Right lung (tissue), 10 donors: Measurements from ENCODE around the gene BCAR1. TPM values are rescaled to one million over a fixed set of nuclear protein-coding genes. Genes with fewer than 3 reads are reported as not detected.
"Not testable (repeated sequence)": the region's sequence is repeated elsewhere in the genome, so short reads cannot be mapped to it uniquely, and the experiment has no call there.

Experiments used
- DNase-seq, 2 donors: peaks; one replicate each; pipeline ENCODE4 v3.0.0-alpha.2; 2013
- long read RNA-seq, 8 donors: transcript quantifications; one replicate each; lab custom pipeline, GENCODE V29; 2026
- polyA plus RNA-seq, 5 donors: library from polyadenylated mRNA; unstranded; fragments of 120-200 nt; gene quantifications; one replicate each; pipeline versions ENCODE4 v1.2.1 to v1.2.3, GENCODE V29; 2013; ENCODE audit warnings: inconsistent platforms in 1 of 5, low replicate concordance in 1 of 5; ENCODE audit not compliant: insufficient read length in 5 of 5, insufficient read depth in 1 of 5

The BCAR1 gene, protein sequence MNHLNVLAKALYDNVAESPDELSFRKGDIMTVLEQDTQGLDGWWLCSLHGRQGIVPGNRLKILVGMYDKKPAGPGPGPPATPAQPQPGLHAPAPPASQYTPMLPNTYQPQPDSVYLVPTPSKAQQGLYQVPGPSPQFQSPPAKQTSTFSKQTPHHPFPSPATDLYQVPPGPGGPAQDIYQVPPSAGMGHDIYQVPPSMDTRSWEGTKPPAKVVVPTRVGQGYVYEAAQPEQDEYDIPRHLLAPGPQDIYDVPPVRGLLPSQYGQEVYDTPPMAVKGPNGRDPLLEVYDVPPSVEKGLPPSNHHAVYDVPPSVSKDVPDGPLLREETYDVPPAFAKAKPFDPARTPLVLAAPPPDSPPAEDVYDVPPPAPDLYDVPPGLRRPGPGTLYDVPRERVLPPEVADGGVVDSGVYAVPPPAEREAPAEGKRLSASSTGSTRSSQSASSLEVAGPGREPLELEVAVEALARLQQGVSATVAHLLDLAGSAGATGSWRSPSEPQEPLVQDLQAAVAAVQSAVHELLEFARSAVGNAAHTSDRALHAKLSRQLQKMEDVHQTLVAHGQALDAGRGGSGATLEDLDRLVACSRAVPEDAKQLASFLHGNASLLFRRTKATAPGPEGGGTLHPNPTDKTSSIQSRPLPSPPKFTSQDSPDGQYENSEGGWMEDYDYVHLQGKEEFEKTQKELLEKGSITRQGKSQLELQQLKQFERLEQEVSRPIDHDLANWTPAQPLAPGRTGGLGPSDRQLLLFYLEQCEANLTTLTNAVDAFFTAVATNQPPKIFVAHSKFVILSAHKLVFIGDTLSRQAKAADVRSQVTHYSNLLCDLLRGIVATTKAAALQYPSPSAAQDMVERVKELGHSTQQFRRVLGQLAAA
- 10 to 100 TPM; 32.6 to 76.2 (median 54.7) TPM for polyA plus RNA-seq
- long read RNA-seq, donor 1, transcript BCAR1-212 (3 exons, 2,692 nt), result major isoform, 9 of 77 reads
- long read RNA-seq, donor 1, partial matches to known transcripts, result 58 of 77 reads
- long read RNA-seq, donor 1, other reads (novel, unspliced or antisense), result 0 of 77 reads
- long read RNA-seq, donor 2, partial matches to known transcripts, result 0 of 4 reads
- long read RNA-seq, donor 2, other reads (novel, unspliced or antisense), result 0 of 4 reads
- long read RNA-seq, donor 3, transcript BCAR1-212 (3 exons, 2,692 nt), result major isoform, 7 of 39 reads
- long read RNA-seq, donor 3, partial matches to known transcripts, result 27 of 39 reads
- long read RNA-seq, donor 3, other reads (novel, unspliced or antisense), result 0 of 39 reads
- long read RNA-seq, donor 4, transcript BCAR1-212 (3 exons, 2,692 nt), result major isoform, 10 of 27 reads
- long read RNA-seq, donor 4, partial matches to known transcripts, result 15 of 27 reads
- long read RNA-seq, donor 4, other reads (novel, unspliced or antisense), result 0 of 27 reads
- long read RNA-seq, donor 5, transcript BCAR1-207 (7 exons, 3,192 nt), result major isoform, 5 of 32 reads
- long read RNA-seq, donor 5, partial matches to known transcripts, result 21 of 32 reads
- long read RNA-seq, donor 5, other reads (novel, unspliced or antisense), result 0 of 32 reads
- long read RNA-seq, donor 6, transcript BCAR1-212 (3 exons, 2,692 nt), result major isoform, 10 of 46 reads
- long read RNA-seq, donor 6, transcript BCAR1-201 (7 exons, 3,221 nt), result minor isoform, 5 of 46 reads
- long read RNA-seq, donor 6, partial matches to known transcripts, result 23 of 46 reads
- long read RNA-seq, donor 6, other reads (novel, unspliced or antisense), result 0 of 46 reads
- long read RNA-seq, donor 7, transcript BCAR1-201 (7 exons, 3,221 nt), result minor isoform, 5 of 52 reads
- long read RNA-seq, donor 7, transcript BCAR1-207 (7 exons, 3,192 nt), result major isoform, 8 of 52 reads
- long read RNA-seq, donor 7, transcript BCAR1-212 (3 exons, 2,692 nt), result minor isoform, 6 of 52 reads
- long read RNA-seq, donor 7, partial matches to known transcripts, result 30 of 52 reads
- long read RNA-seq, donor 7, other reads (novel, unspliced or antisense), result 0 of 52 reads
- long read RNA-seq, donor 8, transcript BCAR1-212 (3 exons, 2,692 nt), result major isoform, 6 of 17 reads
- long read RNA-seq, donor 8, partial matches to known transcripts, result 6 of 17 reads
- long read RNA-seq, donor 8, other reads (novel, unspliced or antisense), result 0 of 17 reads

GRCh38 chr16:75251280-75252048 lies at the start of gene BCAR1:
Gene BCAR1 (minus strand): TSS chr16:75251624. CDS start chr16:75251482, 142 bp downstream.
- peak; percentile 85 to 86 for DNase-seq

DNA sequence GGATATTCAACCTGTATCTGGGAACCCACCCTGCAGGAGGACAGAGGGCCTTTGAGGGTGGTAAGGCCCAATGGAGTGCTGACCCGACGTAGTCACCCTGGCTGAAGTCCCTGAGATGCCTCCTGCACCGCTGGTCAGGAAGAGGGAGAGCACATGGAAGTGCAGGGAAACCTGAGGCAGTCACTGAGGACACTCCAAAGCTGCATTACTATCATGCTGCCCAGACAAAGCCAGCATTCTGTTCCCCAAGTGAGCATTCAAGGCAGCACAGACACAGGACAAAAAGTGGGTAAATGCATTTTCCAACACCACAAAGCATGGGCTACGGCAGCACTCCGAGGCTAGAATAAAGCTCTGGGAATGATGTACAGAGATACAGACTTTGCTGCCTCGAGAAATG lies 46.8 kb upstream of the BCAR1 start:
- DNase-seq, result no peak

DNA sequence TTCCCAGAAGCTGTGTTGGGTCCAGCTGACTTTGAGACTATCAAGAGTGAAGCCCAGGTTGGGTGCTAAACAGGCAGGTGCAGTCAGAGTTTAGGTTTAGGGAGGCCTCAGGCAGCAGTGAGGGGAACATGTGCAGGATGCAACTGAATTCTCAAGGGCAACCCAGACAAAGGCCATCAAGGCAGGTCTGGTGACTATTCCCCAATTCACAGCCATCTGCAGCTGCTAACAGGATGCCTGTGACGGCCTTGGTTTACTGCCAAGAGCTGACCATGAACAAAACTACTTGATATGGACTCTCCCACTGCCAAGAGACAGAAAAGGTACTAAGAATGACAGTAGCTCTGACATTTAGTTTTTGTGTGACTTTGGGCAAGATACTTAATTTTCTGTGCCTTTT lies 45.2 kb upstream of the BCAR1 start:
- DNase-seq, result peak; percentile 39 to 52

DNA sequence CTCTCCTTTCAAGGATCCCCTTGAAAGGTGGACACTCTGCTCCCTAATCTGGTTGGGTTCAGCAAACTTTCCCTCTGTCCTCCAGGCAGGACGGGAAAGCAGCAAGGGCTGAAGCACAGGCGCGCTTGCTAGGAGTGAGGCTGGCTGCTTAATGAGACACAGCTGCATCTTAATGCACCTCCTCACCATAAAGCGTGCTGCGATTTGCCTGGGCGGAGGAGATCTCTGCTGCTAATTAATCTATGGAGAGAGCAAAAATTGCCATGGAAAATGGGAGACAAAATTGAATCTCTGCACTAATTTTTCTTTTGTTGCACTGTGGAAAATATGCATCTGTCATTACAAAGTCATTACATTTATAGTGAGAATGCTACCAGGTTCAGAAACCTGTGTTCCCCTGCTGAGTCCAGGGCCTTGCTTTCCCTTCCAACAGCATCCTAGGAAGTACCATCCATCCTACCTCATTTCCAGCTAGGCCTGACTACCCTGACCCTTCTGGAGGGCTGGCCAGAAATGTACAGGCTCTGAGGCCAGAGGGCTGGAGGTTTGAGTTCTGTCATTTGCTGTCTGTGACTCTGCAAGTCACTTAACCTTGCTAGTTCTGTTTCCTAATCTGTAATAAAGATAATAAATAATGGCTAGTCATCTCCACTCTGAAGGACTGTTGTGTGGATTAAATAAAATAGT lies 43.5 kb upstream of the BCAR1 start:
- DNase-seq, result no peak

DNA sequence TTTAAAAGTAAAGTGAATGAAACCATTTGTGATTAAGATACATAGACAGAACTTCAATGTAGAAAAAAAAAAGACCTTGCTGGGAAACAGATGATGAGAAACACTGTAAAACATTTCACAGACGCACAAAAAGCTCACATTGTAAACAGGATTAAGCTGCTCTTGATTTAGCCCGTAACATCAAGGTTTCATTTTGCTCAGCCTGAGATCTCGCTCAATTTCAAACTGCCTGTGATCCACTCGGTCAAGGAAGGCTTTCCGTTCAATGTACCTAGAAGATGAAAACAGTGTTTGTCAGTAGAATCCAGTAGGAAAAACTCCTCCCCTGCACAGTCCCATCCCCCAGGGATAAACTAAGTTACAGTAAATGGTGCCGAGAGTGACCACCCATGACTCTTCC lies 42.3 kb upstream of the BCAR1 start:
- no peak for DNase-seq

GRCh38 chr16:75293173-75293572 lies 41.7 kb upstream of the BCAR1 start:
- no peak for DNase-seq

GRCh38 chr16:75292691-75293090 lies 41.3 kb upstream of the BCAR1 start:
- DNase-seq, result no peak

DNA sequence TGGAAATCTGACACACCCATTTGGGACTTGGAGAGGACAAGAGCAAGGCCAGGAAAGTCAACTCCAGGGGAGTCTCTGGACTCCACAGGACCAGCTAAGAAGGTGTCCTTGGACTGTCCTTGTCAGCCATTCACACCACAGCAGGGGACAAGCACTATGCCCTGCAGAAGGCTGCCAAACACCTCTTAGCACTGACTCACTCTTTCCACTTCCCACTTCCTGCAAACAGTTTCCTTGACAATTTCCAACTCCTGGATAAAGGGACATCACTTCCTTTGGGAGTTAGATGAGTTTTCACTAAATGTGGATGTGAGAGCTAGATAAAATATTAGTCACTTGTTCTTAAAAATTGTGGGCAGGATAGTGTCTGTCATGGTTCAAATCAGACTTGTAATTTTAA lies 37.8 kb upstream of the BCAR1 start:
- no peak for DNase-seq

DNA sequence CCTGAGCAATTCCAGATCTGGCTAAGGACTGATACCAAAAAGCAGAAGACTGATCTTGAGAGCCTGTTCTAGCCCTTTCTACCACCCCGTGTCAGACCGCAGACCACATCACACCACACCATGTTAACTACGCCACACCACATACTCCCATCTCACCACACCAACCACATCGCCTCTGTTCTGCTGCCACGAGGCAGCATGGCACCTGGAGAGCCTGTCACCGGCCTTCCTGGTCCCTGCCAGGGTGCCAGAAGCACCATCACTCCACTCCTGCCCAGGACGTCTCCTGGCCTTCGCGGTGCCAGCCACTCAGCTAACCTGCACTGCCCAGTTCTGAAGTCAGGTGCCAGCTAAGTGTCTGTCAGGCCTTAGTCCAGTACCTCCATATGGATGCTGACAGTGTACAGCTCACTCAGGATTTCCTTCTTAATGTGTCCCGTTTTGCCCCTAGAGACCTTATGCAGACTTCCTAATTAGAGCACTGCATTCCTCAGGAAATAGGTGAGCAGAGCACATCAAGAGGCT lies 37.2 kb upstream of the BCAR1 start:
- no peak for DNase-seq

DNA sequence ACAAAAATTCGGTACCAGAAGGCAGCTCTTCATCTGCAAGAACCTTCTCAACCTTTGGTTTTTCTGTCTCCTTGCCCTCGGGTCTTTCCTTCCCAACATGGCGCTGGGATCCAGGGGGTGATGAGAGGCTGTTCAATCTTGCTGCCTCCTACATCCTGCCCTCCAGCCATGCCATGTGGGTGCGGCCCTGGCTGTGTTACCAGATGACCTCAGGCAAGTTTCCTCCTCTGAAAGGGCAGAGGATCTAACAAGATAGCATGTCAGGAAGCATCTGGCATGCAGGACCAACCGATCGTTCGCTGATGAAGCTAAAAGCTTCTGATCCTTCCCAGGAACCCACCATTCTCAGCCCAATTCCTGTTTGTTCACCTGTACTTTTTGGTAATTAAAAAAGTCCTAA lies 36.8 kb upstream of the BCAR1 start:
- DNase-seq, result no peak

- no peak for DNase-seq
Measured at GRCh38 chr16:75287708-75288107, 36.3 kb upstream of the BCAR1 start.

GRCh38 chr16:75286389-75286788 lies 35.0 kb upstream of the BCAR1 start:
- DNase-seq, result no peak

- DNase-seq, result no peak
Measured at GRCh38 chr16:75282466-75283281, 31.2 kb upstream of the BCAR1 start.

DNA sequence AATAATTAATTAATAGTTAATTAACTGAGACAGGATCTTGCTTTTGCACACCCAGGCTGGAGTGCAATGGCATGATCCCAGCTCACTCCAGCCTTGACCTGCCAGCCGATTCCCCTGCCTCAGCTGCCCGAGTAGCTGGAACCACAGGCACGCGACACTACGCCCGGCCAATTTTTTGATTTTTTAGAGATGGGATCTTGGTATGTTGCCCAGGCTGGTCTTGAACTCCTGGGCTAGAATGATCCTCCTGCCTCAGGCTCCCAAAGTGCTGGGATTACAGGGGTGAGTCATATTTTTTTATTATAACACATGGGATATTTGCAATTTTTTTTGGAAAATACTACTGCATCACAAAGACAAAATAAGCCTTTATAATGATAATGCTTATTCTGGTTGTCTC lies 30.4 kb upstream of the BCAR1 start:
- DNase-seq, result no peak

DNA sequence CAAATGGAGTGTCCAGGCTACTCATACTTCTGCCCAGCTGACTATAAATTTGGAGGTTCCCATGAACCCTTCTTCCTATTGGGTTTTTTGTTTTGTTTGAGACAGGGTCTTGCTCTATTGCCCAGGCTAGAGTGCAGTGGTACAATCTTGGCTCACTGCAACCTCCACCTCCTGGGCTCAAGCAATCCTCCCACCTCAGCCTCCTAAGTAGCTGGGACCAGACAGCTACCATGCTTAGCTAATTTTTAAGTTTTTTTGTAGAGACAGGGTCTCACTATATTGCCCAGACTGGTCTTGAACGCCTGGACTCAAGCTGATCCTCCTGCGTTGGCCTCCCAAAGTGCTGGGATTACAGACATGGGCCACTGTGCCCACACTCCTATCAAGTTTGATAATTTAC lies 29.6 kb upstream of the BCAR1 start:
- not testable (repeated sequence) for DNase-seq

DNA sequence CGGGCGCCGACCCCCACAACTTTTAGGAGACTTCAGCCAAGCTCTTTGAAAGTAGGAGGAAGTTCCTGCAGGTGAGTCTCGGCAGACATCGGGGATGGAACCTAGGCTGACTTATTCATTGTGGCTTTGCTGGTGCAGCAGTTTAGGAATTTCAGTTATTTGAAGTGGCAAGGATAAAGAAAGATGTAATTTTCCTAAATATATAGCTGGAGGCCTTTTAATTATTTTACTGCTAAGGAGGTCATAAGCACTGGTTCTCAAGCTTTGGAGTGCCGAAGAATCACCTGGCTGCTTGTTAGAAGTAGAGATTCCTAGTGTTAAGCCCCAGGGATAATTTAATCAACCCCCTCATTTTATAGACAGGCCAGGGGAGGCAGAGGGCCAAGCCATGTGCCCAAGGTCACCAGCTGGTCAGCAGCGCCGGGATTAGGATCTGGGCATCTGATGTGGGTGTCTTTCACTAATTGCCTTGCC lies 28.9 kb upstream of the BCAR1 start:
- DNase-seq, result no peak

GRCh38 chr16:75279305-75279704 lies 27.9 kb upstream of the BCAR1 start:
- no peak for DNase-seq
